Measurements from ENCODE around the gene ADGRG2.

Gene ADGRG2

DNA sequence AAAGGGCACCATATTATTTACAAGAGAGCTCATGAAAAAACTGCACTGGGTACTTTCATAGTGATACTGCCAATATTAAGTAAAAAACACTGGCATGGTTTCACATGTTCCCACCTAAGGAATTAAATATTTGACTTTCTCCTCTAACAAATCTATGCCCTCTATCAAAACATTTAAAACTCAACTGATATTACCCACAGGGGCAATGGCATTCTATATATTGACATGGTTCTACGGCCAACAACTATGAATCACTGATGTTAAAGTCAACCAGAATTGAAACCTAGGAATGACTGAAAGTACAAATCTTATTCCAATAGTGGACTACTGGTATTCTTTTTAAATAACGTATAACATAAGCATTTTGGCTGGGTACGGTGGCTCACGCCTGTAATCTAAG lies 166.6 kb downstream of the ADGRG2 start:
- no peak for DNase-seq (ENCODE audit: low spot score)

DNA sequence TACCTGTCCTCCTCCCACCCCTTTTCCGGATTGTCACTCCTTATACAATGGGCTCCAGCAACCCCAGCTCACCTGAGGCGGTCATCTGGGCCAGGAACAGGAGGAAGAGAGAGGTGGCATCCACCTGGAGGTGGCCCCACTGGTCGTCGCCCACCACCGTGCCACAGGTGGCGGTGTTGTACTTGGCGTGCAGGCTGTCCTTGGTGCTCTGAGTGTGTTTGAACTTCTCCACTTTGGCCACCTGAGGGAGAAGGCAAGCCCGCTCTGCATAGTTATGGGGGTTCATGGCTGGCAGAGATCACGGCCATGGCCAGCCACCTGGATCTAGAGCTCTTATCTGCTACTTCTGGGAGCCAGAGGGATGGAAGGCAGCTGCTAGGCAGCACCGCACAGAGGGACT lies 171.2 kb downstream of the ADGRG2 start:
- no peak for DNase-seq (ENCODE audit: low spot score)

DNA sequence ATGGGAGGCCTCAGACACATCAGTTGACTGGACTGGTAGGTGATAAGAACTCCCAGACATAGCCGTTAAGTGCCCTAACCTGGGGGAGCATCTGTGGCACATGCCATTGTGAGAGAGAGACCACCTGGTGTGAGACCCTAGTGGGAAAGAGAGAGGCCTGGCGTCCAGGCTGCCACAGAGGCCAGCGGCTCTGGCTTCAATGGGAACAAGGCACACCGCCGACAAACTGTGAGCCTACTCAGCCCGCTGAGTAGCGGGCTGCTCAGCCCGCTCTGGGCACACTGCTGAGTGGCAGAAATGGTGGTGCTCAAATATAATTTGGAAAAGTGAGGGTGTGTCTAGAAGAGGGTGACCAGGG lies 172.3 kb downstream of the ADGRG2 start:
- DNase-seq (ENCODE audit: low spot score) = no peak

DNA sequence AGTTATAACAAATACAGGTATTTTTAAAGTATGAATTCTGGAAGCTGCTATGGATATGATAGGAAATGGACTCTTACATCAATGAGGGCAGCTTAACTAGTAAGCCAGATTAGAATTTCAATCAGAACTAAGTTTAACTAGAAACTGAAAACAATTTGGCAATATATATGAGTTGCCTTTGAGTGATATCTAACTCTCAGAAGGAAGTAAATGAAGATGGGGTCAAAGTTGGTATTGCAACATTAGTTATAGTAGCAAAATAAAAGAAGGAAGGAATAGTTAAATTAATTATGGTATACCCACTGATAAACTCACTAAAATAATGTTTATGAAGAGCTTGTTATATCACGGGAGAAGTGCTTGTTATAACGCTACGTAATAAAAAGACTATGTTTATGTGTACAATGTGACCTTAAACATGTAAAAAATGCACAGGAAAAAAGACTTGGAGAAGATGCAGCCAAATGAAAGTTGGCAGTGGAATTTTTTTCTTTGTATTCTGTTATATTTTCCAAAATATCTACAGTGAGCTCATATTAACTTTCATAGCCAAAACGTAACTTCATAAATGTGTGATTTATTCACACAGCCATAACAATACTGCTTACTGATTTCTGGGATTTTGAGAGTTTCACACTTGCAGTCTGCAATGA lies 172.9 kb downstream of the ADGRG2 start:
- no peak for DNase-seq (ENCODE audit: low spot score)

DNA sequence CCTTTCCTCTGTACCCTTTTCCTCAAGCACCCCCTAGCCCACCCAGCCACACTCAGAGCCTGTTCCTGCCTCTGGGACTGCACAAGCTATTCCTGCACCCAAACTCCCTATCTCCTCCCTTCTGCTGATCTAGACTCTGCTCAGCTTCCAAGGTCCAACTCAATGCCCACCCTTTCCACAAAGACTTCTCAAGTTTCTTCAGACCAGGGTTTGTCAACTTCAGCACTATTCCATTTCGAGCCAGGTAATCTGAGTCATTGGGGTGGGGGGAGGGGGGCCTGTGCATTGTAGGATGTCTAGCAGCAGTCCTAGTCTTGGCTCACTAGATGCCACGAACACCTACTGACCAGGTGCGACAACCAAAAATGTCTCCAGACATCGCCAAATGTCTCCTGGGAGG lies 175.7 kb downstream of the ADGRG2 start:
- DNase-seq (ENCODE audit: low spot score) = no peak

DNA sequence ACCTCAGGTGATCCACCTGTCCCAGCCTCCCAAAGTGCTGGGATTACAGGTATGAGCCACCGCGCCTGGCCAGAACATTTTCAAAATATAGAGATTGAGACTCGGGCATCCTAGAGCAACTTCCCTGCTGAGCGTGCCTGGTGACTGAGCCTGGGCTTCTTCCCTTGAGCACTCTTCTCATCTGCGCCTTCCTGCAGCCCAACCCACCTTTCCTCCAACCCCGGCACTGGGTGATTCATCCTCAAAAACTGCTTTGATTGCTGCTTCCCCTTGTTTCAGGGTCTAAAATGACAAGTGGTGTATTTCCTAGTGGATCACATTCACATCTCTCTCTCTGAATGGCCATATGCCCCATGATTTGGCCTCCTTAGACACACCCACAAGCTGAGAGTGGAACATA lies 176.1 kb downstream of the ADGRG2 start:
- DNase-seq (ENCODE audit: low spot score) = no peak

DNA sequence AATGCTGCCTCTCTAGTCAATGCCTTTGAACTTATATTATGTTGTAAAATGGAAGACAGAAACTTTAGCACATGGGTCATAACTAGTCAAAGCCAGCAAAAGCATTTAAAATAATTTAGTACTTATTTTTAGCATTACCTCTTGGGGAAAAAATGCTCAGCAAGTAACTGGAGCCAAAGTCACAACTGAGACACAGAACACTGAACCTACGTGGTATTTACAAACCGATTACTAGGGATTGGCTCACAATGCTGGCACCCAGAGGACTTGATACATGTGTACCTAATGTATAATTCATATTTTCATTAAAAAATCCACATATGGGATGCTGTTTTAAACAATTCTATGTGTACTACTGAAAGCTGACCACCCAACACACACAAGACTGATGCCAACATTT lies 176.8 kb downstream of the ADGRG2 start:
- DNase-seq (ENCODE audit: low spot score) = no peak

DNA sequence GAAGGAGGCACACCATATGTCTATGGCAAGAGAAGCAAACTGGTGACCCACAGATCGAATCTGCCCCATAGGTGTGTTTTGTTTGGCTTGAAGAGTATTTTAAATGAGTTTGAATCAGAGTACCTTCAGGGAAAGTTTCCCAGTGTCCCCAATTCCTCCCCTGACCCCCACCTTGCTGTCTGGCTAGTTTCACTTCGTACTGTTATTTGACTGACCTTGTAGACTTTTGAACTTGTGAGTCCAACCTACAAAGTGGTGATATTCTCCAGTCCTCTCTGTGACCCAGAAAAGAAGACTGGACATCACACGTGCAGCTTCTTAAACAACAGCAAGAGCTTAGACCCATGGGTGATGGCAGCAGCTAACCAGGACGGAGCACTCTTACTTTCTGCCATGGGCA lies 177.8 kb downstream of the ADGRG2 start:
- no peak for DNase-seq (ENCODE audit: low spot score)

DNA sequence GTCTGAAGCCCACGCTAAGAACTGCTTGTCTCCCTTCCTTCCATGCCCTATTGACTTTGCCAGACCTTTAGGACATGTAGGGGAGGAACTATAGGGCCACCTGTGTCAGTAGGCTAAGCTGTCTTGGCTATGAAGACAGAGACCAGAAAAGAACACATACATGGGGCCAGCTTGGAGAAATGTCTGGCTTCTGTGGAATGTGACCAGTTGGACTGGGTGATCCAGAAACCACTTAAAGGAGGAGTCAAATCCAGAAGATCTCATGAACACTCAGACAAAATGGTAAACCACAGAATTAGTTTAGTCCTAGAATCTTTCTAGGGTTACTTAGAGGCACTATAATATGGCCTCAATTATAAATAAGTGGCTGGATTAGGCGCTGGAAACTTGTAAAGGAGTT lies 180.4 kb downstream of the ADGRG2 start:
- DNase-seq (ENCODE audit: low spot score) = no peak
